HL-60/S4 (cell line): ENCODE results near the gene TMEM243.
"Not testable (repeated sequence)": the region's sequence is repeated elsewhere in the genome, so short reads cannot be mapped to it uniquely, and the experiment has no call there.

Experiments used
- in situ Hi-C: fragments of 300-500 bp; cut with MboI; formaldehyde crosslinking; loops from 2 replicates; pipeline ENCODE4 v1.14.3; 2022; ENCODE audit warnings: low sequenced_read_pairs

TMEM243 gene, protein sequence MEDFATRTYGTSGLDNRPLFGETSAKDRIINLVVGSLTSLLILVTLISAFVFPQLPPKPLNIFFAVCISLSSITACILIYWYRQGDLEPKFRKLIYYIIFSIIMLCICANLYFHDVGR

DNA sequence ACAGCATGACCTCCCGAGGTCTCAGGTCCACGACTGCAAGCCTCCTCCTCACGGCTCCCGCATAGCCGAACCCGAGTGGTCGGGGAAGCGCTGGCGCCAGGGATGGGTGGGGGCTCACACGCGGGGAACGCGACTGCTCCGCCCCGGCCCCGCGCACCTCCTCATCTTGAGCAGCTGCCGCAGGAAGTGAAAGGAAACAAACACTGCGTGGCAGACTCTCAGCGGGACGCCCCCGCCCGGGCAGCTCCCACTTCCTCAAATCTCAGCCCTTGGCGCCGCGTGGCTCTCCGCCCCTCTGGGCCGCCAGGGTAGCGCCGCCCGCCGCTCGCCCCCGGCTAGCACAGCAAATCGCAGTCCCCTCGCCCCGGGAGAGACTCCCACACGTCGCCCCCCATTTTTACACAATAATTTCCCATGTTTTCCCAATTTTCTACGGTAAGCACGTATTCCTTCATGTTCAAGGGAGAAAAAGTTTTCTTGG lies at the start of gene TMEM243:
Gene TMEM243 (minus strand): TSS at position 188 of the 481 bp plus-strand sequence. CDS start 229 bp downstream, outside the sequence.
- in situ Hi-C loops, result no loop called here

DNA sequence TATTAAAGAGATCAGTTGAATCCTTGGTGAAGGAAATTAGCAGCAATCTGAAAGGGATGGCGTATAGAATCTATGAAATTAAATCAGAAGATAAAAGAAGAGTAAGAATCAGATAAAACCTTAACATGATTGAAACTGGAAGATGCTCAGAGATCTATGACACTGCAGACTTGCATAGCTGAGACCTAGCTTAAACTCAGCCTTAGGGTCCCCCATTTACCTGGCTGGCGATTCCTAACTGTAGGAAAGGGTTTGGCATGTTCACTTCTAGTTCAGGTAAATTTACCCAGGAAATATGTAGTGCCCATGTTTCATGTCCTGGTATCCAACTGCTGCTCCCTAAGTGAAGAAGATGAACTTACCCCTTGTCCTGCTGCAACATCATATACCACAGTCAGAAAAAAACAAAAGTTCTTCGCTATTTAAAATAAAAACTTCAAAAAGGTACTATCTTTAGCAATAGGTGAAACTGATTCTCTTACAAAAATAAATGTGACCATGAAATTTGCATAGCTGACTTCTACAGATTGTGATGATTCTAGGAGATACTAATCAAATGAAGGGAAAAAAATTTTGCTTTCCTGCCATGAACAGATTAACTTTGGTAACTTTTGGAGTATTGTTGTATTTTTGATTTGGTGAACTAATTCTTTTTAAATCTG lies 47.8 kb upstream of the TMEM243 start:
- in situ Hi-C loops, result no loop called here

DNA sequence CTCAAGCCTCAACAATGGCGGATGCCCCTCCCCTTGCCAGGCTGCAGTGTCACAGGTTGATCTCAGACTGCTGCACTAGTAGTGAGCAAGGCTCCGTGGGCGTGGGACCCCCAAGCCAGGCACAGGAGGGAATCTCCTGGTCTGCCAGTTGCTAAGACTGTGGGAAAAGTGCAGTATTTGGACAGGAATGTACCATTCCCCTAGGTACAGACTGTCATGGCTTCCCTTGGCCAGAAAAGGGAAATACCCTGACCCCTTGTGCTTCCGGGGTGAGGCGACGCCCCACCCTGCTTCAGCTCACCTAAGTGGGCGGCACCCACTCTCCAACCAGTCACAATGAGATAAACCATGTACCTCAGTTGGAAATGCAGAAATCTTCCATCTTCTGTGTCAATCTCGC lies 44.0 kb upstream of the TMEM243 start:
- in situ Hi-C loops, result no loop called here

DNA sequence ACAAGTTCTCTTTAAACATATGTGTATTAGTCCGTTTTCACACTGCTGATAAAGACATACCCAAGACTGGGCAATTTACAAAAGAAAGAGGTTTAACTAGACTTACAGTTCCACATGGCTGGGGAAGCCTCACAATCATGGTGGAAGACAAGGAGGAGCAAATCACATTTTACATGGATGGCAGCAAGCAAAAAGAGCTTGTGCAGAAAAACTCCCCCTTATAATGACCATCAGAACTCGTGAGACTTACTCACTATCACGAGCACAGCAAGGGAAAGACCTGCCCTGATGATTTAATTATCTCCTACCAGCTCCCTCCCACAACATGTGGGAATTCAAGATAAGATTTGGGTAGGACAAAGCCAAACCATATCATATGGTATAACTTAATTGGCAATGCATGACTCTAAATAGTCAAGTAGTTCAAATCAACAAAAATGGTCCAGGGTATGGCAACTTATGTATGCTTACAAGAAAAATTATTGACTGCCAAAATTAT lies 34.1 kb upstream of the TMEM243 start:
- in situ Hi-C loops, result no loop called here

DNA sequence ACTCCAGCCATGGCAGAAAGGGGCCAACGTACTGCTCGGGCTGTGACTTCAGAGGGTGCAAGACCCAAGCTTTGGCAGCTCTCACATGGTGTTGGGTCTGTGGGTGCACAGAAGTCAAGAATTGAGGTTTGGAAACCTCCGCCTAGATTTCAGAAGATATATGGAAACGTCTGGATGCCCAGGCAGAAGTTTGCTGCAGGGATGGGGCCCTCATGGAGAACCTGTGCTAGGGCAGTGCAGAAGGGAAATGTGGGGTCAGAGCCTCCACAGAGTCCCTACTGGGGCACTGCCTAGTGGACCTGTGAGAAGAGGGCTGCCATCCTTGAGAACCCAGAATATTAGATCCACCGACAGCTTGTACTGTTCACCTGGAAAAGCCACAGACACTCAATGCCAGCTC lies 26.1 kb upstream of the TMEM243 start:
- in situ Hi-C loops, result not testable (repeated sequence)

DNA sequence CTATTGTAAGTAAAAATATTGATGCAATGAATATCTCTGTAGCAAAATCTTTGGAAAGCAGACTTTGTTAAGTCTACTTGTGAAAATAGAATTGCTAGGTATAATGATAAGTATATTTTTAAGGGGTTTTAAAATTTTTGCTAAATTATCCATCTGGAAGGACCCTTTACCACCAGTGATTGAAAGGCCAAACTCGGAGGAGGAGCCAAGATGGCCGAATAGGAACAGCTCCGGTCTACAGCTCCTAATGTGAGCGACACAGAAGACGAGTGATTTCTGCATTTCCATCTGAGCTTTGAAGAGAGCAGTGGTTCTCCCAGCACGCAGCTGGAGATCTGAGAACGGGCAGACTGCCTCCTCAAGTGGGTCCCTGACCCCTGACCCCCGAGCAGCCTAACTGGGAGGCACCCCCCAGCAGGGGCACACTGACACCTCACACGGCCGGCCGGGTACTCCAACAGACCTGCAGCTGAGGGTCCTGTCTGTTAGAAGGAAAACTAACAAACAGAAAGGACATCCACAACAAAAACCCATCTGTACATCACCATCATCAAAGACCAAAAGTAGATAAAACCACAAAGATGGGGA lies 19.0 kb upstream of the TMEM243 start:
- in situ Hi-C loops, result loop anchor here (10.0 kb wide), 1 partner anchor 304 kb away; no protein-coding TSS in a partner anchor

DNA sequence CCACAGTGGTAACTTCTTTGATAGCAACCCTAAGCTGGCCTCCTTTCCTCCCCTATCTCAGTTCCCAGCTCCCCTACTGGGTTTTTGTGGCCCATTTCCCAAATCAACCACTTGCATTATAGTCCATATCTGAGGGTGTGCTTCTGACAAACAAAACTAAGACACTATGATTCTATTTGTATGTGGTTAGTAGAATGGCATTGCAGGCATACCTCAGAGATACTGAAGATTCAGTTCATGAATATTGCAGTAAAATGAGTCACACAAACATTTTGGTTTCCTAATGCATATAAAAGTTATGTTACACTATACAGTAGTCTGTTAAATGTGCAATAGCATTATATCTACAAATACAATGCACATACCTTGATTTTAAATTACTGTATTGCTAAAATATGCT lies 15.4 kb upstream of the TMEM243 start:
- in situ Hi-C loops, result loop anchor here (10.0 kb wide), 1 partner anchor 300 kb away; no protein-coding TSS in a partner anchor

DNA sequence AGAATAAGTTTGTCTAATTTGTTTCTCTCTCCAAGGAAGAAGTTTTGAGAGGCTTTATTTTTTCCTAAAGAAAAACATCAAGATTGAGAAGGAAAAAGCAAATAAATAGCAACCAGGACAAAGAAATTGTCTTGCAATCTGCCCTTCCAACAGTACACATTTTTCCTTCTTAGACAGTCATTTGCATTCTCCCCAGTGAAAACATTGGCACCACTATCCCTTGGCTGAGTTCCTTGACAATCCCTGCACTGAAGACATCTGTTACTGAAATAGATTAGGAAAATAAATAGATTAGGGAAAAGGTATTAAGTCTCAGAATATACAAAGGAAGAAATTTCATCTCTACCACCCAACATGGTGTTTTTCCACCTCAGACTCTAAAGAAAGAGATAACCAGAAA lies 12.2 kb upstream of the TMEM243 start:
- in situ Hi-C loops, result loop anchor here (10.0 kb wide), 1 partner anchor 297 kb away; no protein-coding TSS in a partner anchor

DNA sequence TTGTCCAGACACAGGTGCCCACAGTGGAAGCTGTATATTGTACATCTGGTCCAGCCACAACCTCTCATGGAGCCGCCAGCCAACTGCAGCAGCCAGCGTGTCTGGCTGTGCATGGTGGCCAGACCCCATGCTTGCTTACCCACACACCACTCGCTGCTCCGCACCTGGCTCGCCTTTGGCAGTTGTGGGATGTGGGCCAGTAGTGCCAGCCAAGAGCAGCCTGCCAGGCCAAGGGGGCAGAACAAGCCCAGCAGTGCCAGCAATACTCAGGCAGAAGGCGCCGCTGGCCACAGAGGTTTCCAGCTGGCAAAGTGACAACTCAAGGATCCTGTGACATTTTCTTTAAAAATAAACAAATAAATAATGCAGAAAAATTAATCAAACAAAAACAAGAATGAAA lies 11.7 kb upstream of the TMEM243 start:
- in situ Hi-C loops, result loop anchor here (10.0 kb wide), 1 partner anchor 296 kb away; no protein-coding TSS in a partner anchor

DNA sequence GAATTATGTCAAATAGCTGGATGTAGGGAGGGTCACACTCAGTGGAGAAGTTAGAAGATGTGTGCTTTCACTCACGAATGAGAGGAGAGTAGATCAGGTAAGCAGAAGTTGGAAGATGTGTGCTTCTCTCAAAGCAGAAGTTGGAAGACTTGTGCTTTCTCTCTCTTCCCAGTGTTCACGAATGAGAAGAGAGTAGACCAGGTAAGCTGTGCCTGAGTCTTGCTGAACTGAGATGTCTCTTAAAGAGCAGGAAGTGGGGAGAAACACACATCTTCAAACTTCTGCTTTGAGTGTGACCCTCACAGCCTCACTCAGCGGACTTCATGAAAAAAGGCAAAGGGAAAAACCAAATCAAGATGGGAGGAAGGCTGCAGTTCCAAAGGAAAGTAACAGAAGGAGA lies 7.0 kb upstream of the TMEM243 start:
- in situ Hi-C loops, result no loop called here

DNA sequence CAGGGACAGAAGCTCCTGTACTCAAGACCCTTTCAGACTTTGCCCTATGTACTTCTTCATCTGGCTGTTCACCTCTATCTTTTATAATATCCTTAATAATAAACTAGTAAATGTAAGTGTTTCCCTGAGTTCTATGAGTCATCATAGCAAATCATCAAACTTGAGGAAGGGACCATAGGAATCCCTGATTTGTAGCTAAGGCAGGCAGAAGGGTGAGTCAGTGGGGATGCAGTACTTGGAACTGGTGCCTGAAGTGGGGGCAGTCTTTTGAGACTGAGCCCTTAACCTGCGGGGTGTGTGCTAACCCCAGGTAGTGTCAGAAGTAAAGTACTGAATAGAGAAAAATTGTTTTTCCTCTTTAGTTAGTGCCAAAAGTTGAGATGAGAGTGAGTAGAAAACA lies 6.2 kb upstream of the TMEM243 start:
- in situ Hi-C loops, result no loop called here

DNA sequence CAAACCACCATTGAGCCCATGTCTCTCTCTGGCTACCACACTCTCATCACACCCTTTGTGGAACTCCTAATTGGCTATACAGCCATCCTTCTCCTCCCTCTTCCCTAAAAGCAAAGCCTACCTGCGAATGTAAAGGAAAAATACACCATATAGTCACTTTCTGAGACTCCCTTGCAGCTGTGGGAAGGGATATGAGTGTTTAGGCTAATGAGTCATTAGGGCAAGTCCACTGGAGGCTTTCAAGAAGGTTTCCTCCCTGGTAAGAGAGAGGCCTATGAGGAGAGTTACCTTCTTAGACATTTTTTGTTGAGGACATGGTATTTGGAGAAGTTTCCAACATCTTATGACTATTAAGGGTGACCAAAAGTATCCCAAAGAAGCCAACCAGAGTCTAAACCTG lies 4.1 kb upstream of the TMEM243 start:
- in situ Hi-C loops, result no loop called here

DNA sequence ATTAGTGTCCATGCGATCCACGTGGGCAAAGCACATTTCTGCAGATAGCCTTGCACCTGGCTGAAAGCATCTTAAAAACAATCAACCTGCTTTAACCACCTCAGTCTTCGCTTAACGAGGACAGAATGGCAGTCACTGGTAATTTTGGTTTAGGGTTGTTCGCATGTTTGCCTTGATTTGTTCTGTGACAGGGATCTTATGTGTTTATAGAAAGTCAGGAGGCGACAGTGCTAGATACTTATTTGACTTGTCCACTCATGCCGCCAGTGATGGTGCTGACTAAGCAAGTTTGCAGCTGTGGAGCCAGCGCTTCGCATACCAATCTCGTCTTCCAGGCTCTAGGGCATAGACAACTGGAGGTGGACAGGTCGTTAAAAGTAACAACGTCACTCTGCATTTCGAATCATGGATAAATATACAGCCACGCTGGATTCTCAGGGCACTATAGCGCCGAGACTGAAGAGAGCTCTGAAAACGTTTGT lies 1.2 kb upstream of the TMEM243 start:
- in situ Hi-C loops, result no loop called here

DNA sequence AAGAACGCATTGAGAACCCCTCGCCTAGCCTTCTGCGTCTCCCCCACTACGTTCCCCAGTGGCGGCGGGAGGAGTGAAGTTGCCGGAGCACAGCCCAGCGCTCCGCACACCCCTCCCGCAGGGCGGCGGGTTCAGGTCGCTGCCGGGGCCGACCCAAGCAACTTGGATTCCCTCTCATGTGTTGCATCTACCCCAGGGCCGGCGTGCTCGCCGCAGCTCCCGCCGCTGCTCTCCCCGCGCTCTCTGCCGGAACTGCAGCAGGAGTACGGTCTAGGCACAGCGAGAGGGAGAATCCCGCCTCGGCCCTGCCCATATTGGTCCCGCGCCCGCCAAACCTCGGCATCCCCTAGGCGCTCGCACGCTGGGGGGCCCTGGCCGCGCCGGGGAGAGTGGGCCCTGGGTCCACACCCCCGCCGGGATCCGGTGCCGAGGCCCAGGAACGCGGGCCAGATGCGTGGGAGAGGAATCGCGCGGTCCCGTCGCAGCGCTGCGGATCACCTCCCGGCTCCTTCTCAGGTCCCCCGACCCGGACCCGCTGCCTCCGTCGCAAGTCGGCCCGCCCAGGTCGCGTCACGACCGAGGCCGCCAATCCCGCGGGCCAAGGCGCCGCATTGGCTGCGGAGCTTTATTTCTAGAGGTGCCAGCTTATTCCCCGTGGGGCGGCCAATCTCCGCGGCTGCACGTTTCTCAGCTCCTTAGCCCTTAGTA lies 648 bp upstream of the TMEM243 start:
- in situ Hi-C loops, result no loop called here

DNA sequence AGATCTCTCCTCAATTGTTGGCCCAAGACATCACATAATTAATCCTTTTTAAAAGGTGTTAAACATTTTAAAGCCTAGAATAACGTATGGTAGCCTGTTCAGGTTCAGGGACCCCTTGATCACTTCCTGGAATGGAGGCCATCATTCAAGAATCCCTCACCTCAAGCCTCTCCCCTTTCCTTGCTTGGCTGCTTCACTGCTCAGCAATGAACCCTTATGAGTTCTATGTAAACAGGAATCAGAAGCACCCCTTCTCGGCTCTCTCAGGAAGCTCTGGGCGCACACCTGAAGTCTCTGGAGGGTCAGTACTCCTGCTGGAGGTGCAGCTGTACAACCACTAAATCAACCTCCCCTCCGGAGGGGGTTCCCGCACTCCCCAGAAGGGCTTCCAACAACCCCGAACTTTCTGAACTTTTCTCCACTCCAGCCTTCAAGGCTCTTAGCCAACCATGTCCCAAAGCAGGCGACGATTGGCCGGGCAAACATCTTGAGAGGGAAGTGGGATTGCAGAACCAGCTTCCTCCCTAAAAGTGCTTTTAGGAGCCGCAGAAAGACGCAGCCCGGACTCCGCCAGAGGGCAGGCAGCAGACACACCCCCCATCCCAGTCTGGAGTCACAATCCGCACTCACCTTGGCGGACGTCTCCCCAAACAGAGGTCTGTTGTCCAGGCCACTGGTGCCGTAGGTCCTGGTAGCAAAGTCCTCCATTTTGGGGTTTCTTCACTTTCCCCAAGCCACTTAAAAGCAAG lies 562 bp downstream of the TMEM243 start:
- in situ Hi-C loops, result no loop called here

DNA sequence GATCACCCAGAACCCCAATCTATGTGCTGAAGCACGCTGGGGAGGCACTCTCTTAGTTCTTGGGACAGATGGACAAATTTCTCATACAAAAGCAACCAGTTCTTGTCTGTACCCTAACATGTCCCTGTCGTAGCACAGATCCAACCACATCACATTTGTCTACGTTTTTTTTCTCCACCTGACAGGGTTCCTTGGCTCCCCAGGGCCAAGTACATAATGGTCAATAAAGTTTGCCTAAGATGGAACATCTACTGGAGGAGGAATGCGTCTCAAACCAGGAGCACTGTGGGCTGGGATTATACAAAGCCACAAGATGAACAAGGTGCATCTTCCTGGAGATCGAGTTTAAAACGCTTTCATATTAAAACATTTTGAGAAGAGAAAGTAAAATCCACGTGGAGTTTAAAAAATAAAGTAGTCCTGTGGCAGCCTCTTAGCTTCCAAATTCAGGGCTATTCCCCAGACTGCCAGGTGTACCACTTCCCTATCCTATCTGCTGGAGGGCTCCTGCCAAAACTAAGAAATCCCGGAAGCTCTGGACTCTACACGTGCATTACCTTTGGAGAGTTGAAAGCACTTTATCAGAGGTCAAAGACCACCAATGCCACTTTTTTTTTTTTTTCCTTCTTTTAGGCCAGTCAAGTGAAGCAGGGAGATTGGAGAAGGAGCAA lies 1.4 kb downstream of the TMEM243 start:
- in situ Hi-C loops, result no loop called here

DNA sequence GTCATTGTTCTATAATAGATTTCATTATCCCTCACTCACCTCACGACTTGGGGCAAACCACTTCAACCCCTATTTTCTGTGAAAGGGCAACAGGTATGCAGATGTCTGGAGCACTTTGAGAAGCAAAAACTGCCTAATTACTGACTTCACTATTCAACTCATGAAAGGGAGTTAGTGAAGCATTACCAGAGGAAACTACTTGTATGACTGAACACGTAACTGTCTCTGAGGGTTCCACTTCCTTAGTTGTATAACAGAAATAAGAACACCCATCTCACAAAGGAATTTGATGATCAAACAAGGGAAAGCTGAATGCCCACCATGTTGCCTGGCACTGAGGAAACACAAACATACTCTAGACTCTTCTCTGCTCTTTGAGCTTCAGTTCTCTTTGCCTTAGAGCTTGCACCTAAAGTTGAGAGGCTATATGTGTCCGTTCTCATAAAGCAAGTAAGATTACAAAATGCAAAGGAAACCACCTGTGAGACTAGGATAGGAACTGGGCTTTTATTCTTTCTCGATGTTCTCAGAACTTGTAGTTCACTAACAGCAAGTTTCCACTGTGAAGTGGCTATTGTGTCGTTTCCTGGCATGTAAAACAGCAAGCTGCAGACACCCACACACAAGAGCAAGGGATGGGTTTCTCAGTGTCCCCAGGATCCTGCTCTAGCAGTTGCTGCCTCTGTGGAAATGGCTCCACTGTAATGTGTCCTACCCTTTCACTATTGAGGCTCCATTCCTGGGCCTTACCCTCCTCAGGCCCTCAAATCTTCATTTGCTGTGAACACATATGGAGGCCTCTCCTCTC lies 2.6 kb downstream of the TMEM243 start:
- in situ Hi-C loops, result no loop called here

DNA sequence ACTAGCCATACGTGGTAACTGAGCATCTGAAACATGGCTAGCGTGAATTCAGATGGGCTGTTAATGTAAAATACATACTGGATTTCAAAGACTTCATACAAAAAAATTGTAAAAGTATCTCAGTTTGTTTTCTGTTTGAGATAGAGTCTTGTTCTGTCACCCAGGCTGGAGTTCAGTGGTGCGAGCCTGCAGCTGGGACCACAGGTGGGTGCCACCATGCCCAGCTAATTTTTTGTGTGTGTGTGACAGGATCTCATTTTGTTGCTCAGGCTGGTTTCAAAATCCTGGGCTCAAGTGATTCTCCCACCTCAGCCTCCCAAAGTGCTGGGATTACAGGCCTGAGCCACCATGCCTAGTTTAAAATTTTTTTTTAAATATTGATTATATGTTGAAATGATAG lies 4.5 kb downstream of the TMEM243 start:
- in situ Hi-C loops, result no loop called here

DNA sequence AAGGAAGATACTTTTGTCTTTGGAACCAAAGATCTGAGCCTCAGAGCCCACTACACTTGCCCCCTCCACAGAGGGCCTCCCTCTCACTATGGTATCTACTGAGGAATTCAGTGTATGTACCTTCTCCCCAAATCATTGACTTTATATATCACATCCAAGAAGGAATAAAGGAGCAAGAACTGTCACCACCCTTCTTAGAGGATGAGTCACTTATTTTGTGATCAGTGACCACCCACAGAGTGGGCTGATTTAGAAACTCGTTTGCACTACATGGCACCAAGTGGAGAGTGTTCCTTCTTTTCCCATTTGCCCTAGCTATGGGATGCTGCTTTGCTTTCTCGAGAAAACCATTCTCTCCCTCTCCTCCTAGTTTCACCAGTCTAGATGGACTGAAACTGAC lies 5.7 kb downstream of the TMEM243 start:
- in situ Hi-C loops, result no loop called here
